GM18907 (cell line): ENCODE results near the gene SYT1.
"Not testable (repeated sequence)": the region's sequence is repeated elsewhere in the genome, so short reads cannot be mapped to it uniquely, and the experiment has no call there.

Source experiments
- ATAC-seq: cut with Tn5 transposase; IDR thresholded peaks from one replicate; pipeline ENCODE4 v1.9.1; 2021; ENCODE audit warnings: mild to moderate bottlenecking, moderate library complexity; ENCODE audit not compliant: unreplicated experiment

Gene SYT1

GRCh38 chr12:79199166-79199565 lies 334.6 kb downstream of the SYT1 start:
- no peak for ATAC-seq

- ATAC-seq: no peak
Observed at GRCh38 chr12:79200176-79200575, 335.6 kb downstream of the SYT1 start.

- ATAC-seq: no peak
Observed at GRCh38 chr12:79203058-79203647, 338.6 kb downstream of the SYT1 start.

GRCh38 chr12:79206871-79207270 lies 342.3 kb downstream of the SYT1 start:
- no peak for ATAC-seq

GRCh38 chr12:79210403-79210802 lies 345.8 kb downstream of the SYT1 start:
- ATAC-seq: not testable (repeated sequence)

GRCh38 chr12:79217306-79217705 lies 352.7 kb downstream of the SYT1 start:
- ATAC-seq: no peak

- no peak for ATAC-seq
Observed at GRCh38 chr12:79223210-79223609, 358.6 kb downstream of the SYT1 start.

- no peak for ATAC-seq
Observed at GRCh38 chr12:79223761-79224160, 359.2 kb downstream of the SYT1 start.

GRCh38 chr12:79227091-79227490 lies 362.5 kb downstream of the SYT1 start:
- ATAC-seq: no peak

- ATAC-seq: no peak
Observed at GRCh38 chr12:79227646-79228045, 363.1 kb downstream of the SYT1 start.

GRCh38 chr12:79233341-79233781 lies 368.8 kb downstream of the SYT1 start:
- peak; percentile 83 for ATAC-seq

- no peak for ATAC-seq
Observed at GRCh38 chr12:79236920-79237319, 372.3 kb downstream of the SYT1 start.

- no peak for ATAC-seq
Observed at GRCh38 chr12:79238246-79238645, 373.7 kb downstream of the SYT1 start.

- ATAC-seq: no peak
Observed at GRCh38 chr12:79247494-79247893, 382.9 kb downstream of the SYT1 start.

- ATAC-seq: no peak
Observed at GRCh38 chr12:79250186-79250585, 385.6 kb downstream of the SYT1 start.

- ATAC-seq: no peak
Observed at GRCh38 chr12:79250960-79251755, 386.6 kb downstream of the SYT1 start.

GRCh38 chr12:79252358-79253075 lies 387.9 kb downstream of the SYT1 start:
- no peak for ATAC-seq

GRCh38 chr12:79255288-79255687 lies 390.7 kb downstream of the SYT1 start:
- ATAC-seq: no peak

- ATAC-seq: no peak
Observed at GRCh38 chr12:79260923-79261322, 396.3 kb downstream of the SYT1 start.

GRCh38 chr12:79262938-79263337 lies 398.4 kb downstream of the SYT1 start:
- ATAC-seq: no peak

- ATAC-seq: no peak
Observed at GRCh38 chr12:79266343-79267144, 402.0 kb downstream of the SYT1 start.
